Measurements from ENCODE around the gene DHRS2.

GRCh38 chr14:23609001-23609400, 27.2 kb upstream of the DHRS2 start:
- TF ChIP-seq, protein P1, sequence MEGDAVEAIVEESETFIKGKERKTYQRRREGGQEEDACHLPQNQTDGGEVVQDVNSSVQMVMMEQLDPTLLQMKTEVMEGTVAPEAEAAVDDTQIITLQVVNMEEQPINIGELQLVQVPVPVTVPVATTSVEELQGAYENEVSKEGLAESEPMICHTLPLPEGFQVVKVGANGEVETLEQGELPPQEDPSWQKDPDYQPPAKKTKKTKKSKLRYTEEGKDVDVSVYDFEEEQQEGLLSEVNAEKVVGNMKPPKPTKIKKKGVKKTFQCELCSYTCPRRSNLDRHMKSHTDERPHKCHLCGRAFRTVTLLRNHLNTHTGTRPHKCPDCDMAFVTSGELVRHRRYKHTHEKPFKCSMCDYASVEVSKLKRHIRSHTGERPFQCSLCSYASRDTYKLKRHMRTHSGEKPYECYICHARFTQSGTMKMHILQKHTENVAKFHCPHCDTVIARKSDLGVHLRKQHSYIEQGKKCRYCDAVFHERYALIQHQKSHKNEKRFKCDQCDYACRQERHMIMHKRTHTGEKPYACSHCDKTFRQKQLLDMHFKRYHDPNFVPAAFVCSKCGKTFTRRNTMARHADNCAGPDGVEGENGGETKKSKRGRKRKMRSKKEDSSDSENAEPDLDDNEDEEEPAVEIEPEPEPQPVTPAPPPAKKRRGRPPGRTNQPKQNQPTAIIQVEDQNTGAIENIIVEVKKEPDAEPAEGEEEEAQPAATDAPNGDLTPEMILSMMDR (IDR thresholded peaks at IDR 0.05 in 4 of 5, conservative IDR thresholded peaks at IDR 0.05 in 1 of 5): no peak
- TF ChIP-seq POLR2A (IDR thresholded peaks at IDR 0.05): no peak

Data from gastrocnemius medialis (tissue), 4 donors.